ENCODE data around the gene GAREM1.

GRCh38 chr18:32470460-32470713 is 295 bp downstream of the GAREM1 start:
- TF ChIP-seq EP300 (IDR thresholded peaks at IDR 0.05; ENCODE audit: borderline replicate concordance in 1 of 2, low read depth in 1 of 2, low read length in 1 of 2), result no peak
- TF ChIP-seq NFIC (IDR thresholded peaks at IDR 0.05; ENCODE audit: borderline replicate concordance), result no peak
- TF ChIP-seq, protein P1, sequence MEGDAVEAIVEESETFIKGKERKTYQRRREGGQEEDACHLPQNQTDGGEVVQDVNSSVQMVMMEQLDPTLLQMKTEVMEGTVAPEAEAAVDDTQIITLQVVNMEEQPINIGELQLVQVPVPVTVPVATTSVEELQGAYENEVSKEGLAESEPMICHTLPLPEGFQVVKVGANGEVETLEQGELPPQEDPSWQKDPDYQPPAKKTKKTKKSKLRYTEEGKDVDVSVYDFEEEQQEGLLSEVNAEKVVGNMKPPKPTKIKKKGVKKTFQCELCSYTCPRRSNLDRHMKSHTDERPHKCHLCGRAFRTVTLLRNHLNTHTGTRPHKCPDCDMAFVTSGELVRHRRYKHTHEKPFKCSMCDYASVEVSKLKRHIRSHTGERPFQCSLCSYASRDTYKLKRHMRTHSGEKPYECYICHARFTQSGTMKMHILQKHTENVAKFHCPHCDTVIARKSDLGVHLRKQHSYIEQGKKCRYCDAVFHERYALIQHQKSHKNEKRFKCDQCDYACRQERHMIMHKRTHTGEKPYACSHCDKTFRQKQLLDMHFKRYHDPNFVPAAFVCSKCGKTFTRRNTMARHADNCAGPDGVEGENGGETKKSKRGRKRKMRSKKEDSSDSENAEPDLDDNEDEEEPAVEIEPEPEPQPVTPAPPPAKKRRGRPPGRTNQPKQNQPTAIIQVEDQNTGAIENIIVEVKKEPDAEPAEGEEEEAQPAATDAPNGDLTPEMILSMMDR (IDR thresholded peaks at IDR 0.05), result no peak
- TF ChIP-seq MEF2A (IDR thresholded peaks at IDR 0.05; ENCODE audit: borderline replicate concordance, low read depth), result no peak
- no peak for TF ChIP-seq MAX (IDR thresholded peaks at IDR 0.05; ENCODE audit: low read depth)
- TF ChIP-seq, protein P2, sequence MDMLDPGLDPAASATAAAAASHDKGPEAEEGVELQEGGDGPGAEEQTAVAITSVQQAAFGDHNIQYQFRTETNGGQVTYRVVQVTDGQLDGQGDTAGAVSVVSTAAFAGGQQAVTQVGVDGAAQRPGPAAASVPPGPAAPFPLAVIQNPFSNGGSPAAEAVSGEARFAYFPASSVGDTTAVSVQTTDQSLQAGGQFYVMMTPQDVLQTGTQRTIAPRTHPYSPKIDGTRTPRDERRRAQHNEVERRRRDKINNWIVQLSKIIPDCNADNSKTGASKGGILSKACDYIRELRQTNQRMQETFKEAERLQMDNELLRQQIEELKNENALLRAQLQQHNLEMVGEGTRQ (IDR thresholded peaks at IDR 0.05; ENCODE audit: borderline replicate concordance, low read depth, low read length), result no peak
- TF ChIP-seq POLR2AphosphoS5 (IDR thresholded peaks at IDR 0.05; ENCODE audit: low read depth, low read length), result no peak
- no peak for TF ChIP-seq SMC3 (IDR thresholded peaks at IDR 0.05; ENCODE audit: low read depth, low read length)
- TF ChIP-seq CHD2 (IDR thresholded peaks at IDR 0.05; ENCODE audit: low read length, partially characterized antibody), result no peak
